Measurements from ENCODE around the gene TIAM2. TPM values are rescaled to one million over a fixed set of nuclear protein-coding genes. Genes with fewer than 3 reads are reported as not detected.

Gene TIAM2
- total and polyA plus RNA-seq, 10 of the 15 experiments (the other 5 are each of a cell fraction or from before 2014, with no cell fraction given) = 1.1 to 10.5 (median 2.3) TPM

DNA sequence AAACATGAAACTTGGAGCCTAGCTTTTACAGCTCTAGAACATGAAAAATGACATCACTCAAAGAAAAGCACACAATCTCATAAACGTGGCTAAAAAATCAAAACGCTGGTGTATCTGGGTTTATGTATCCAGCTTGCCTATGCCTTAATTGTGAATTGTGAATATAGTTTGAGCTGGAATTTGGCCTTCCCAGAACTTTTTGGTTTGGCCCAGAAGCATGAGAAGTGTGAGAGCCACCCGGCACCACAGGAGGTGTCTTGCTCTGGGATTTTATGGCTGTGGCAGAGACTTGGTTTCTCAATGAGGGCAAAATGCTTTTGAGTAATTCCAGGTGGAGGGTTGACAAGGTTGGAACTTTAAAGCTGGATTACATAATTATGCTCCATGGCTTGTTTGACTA, 69.2 kb downstream of the TIAM2 start:
- intact Hi-C loops (cut with micrococcal nuclease; ENCODE audit: unreplicated experiment) (no loop called here), in situ Hi-C loops (cut with MboI) (no loop called here)
- no peaks in the 10 kb centered on the region for H3K36me3 ChIP-seq (ENCODE audit: control insufficient read depth in 2 of 2, insufficient read depth in 2 of 2, low read length in 1 of 2)
- RAD21 ChIA-PET (ENCODE audit: unreplicated experiment) = no interaction called here
- 72% methylated on average over 3 of the region's 3 CpGs for WGBS (ENCODE audit: insufficient coverage, insufficient replicate concordance, low lambda C conversion rate, missing lambda C conversion rate)
- no peak overlapping the region for H3K9ac ChIP-seq (ENCODE audit: control insufficient read depth, insufficient read depth, low read length)
- SMC1A ChIA-PET (ENCODE audit: uncharacterized antibody, unreplicated experiment) = interaction anchor here (1.1 to 1.9 kb wide), 2 partner anchors 11 to 135 kb away, joined by 3 to 6 read pairs; no protein-coding TSS in a partner anchor
- DNase-seq (ENCODE audit: low read depth, low spot score) (no peak), FAIRE-seq (no peak), ATAC-seq (no peak)
- H3K4me1 ChIP-seq (ENCODE audit: control insufficient read depth, insufficient read depth, low read length) = no peaks in the 10 kb centered on the region
- H3K9me3 ChIP-seq (replicated peaks; ENCODE audit: control insufficient read depth, insufficient read depth, low read length) = no peaks in the 10 kb centered on the region
- CTCF ChIA-PET = interaction anchor here (0.8 to 0.9 kb wide), 3 partner anchors 137 to 389 kb away, joined by 3 to 4 read pairs (median 3); no protein-coding TSS in a partner anchor
- H3K27me3 ChIP-seq (replicated peaks in 1 of 2; ENCODE audit: control insufficient read depth in 2 of 2, insufficient read depth in 2 of 2, low read length in 1 of 2) = no peaks in the 10 kb centered on the region
- H3K27ac ChIP-seq (ENCODE audit: control insufficient read depth, insufficient read depth) = no peak overlapping the region
- BruUV-seq (replicated peaks) = no TSS peak
- no peak overlapping the region for H3K4me2 ChIP-seq (ENCODE audit: control insufficient read depth, insufficient read depth)
- H3K4me3 ChIP-seq = no peak overlapping the region
- POLR2A ChIA-PET = interaction anchor here (0.7 kb wide), 1 partner anchor 44 kb away, joined by 6 read pairs; no protein-coding TSS in a partner anchor
- no peaks in the 10 kb centered on the region for H4K20me1 ChIP-seq (ENCODE audit: control insufficient read depth, insufficient read depth)
- no peaks in the 10 kb centered on the region for H3K79me2 ChIP-seq (ENCODE audit: control insufficient read depth, insufficient read depth, low read length)
- H2AFZ ChIP-seq (ENCODE audit: control insufficient read depth, low read depth, low read length) = no peak overlapping the region
- no peak for TF ChIP-seq PBX3 (IDR thresholded peaks at IDR 0.05; ENCODE audit: insufficient replicate concordance, low read depth, low read length)
- TF ChIP-seq, protein P1, sequence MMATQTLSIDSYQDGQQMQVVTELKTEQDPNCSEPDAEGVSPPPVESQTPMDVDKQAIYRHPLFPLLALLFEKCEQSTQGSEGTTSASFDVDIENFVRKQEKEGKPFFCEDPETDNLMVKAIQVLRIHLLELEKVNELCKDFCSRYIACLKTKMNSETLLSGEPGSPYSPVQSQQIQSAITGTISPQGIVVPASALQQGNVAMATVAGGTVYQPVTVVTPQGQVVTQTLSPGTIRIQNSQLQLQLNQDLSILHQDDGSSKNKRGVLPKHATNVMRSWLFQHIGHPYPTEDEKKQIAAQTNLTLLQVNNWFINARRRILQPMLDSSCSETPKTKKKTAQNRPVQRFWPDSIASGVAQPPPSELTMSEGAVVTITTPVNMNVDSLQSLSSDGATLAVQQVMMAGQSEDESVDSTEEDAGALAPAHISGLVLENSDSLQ (IDR thresholded peaks at IDR 0.05) = no peak
- TF ChIP-seq NR2C1 (IDR thresholded peaks at IDR 0.05) = no peak
- TF ChIP-seq, protein P2, sequence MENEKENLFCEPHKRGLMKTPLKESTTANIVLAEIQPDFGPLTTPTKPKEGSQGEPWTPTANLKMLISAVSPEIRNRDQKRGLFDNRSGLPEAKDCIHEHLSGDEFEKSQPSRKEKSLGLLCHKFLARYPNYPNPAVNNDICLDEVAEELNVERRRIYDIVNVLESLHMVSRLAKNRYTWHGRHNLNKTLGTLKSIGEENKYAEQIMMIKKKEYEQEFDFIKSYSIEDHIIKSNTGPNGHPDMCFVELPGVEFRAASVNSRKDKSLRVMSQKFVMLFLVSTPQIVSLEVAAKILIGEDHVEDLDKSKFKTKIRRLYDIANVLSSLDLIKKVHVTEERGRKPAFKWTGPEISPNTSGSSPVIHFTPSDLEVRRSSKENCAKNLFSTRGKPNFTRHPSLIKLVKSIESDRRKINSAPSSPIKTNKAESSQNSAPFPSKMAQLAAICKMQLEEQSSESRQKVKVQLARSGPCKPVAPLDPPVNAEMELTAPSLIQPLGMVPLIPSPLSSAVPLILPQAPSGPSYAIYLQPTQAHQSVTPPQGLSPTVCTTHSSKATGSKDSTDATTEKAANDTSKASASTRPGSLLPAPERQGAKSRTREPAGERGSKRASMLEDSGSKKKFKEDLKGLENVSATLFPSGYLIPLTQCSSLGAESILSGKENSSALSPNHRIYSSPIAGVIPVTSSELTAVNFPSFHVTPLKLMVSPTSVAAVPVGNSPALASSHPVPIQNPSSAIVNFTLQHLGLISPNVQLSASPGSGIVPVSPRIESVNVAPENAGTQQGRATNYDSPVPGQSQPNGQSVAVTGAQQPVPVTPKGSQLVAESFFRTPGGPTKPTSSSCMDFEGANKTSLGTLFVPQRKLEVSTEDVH (IDR thresholded peaks at IDR 0.05; ENCODE audit: low read depth, partially characterized antibody) = no peak
- TF ChIP-seq, protein P3, sequence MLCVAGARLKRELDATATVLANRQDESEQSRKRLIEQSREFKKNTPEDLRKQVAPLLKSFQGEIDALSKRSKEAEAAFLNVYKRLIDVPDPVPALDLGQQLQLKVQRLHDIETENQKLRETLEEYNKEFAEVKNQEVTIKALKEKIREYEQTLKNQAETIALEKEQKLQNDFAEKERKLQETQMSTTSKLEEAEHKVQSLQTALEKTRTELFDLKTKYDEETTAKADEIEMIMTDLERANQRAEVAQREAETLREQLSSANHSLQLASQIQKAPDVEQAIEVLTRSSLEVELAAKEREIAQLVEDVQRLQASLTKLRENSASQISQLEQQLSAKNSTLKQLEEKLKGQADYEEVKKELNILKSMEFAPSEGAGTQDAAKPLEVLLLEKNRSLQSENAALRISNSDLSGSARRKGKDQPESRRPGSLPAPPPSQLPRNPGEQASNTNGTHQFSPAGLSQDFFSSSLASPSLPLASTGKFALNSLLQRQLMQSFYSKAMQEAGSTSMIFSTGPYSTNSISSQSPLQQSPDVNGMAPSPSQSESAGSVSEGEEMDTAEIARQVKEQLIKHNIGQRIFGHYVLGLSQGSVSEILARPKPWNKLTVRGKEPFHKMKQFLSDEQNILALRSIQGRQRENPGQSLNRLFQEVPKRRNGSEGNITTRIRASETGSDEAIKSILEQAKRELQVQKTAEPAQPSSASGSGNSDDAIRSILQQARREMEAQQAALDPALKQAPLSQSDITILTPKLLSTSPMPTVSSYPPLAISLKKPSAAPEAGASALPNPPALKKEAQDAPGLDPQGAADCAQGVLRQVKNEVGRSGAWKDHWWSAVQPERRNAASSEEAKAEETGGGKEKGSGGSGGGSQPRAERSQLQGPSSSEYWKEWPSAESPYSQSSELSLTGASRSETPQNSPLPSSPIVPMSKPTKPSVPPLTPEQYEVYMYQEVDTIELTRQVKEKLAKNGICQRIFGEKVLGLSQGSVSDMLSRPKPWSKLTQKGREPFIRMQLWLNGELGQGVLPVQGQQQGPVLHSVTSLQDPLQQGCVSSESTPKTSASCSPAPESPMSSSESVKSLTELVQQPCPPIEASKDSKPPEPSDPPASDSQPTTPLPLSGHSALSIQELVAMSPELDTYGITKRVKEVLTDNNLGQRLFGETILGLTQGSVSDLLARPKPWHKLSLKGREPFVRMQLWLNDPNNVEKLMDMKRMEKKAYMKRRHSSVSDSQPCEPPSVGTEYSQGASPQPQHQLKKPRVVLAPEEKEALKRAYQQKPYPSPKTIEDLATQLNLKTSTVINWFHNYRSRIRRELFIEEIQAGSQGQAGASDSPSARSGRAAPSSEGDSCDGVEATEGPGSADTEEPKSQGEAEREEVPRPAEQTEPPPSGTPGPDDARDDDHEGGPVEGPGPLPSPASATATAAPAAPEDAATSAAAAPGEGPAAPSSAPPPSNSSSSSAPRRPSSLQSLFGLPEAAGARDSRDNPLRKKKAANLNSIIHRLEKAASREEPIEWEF (IDR thresholded peaks at IDR 0.05; ENCODE audit: insufficient replicate concordance, low read depth, low read length) = no peak
- no peak for TF ChIP-seq MTA2 (IDR thresholded peaks at IDR 0.05; ENCODE audit: low read depth)
- TF ChIP-seq TCF7 (IDR thresholded peaks at IDR 0.05; ENCODE audit: borderline replicate concordance) = no peak
- TF ChIP-seq CEBPZ (IDR thresholded peaks at IDR 0.05; ENCODE audit: low read depth, low read length) = no peak
- no peak for TF ChIP-seq POLR2AphosphoS5 (IDR thresholded peaks at IDR 0.05; ENCODE audit: low read length)
- no peak for TF ChIP-seq ZBED1 (IDR thresholded peaks at IDR 0.05; ENCODE audit: borderline replicate concordance)

Data from GM12878 (cell line).